HG02852 (cell line): ENCODE measurements around the gene RBBP5.

ENCODE experiments used
- ATAC-seq: cut with Tn5 transposase; IDR thresholded peaks from one replicate; pipeline ENCODE4 v1.9.1; 2021; ENCODE audit warnings: mild to moderate bottlenecking, moderate library complexity; ENCODE audit not compliant: unreplicated experiment

RBBP5 gene

DNA sequence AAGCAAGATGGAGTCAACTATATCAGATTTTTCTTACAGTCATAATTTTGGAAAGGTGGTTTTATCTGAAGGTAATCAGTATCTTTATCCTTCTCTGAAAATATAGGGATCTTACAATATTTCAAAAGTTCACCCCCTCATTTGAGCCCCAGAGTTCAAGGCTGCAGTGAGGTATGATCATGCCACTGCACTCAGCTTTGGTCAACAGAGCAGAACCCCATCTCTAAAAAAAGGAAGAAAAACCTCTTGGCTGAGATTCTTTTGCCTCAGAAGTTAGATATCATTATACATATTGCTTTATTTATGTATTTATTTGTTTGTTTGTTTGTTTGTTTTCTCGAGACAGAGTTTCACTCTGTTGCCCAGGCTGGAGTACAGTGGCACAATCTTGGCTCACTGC lies 11.5 kb upstream of the RBBP5 start:
- ATAC-seq = no peak

DNA sequence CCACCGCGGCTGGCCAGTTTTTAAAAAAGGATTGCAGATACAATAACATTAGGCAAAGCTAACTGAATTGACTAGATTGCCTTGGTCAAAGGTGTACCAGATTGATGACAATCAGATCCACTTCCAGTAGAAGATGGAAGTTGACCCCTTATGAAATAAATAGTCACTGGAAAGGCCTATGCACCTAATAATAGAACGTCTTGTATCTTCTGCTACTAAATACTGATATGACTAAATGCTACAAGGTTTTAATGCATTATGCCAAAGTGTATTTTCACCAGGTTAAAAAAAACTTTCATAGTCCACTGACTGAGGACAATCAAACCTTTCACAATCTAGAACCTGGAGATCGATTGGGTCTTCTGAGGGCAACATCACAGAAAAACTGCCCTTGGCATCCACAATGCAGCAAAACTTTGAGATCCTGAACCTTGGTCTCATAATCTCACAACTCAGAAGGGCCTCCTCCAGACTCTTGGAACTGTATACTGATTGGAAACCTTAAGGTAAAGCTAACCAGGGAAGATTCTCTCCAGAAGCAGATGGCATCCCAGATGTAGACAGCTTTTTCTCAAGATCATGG lies 7.8 kb upstream of the RBBP5 start:
- ATAC-seq = no peak

DNA sequence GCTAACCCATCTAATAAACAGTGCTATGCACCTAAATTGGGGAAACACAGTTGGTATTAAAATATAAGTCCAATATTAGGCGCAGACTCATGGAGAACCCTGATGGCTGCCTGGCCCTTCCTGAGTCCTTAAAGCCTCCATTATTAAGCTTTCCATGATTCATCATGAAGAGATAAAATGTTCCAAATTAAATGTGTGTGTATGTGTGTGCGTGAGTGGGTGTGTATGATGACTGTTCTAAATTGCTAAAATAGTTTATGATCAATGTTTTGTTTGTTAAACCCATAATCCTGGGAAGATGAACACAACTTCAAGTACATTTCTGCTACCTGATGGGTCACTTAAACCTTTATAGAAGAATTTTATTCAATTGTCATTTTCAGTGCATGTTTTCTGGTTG lies 6.3 kb upstream of the RBBP5 start:
- ATAC-seq = no peak

DNA sequence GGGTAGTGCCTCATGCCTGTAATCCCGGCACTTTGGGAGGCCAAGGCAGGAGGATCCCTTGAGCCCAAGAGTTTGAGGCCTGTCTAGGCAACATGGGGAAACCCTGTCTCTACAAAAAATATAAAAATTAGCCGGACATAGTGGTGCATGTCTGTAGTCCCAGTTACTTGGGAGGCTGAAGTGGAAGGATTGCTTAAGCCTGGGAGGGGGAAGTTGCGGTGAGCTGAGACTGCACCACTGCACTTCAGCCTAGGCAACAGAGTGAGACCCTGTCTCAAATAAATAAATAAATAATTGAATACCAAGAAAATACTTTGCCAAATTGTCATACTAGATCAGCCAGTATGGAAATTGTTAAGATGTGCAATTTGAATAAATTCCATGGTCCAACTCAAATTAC lies 5.9 kb upstream of the RBBP5 start:
- ATAC-seq = no peak

DNA sequence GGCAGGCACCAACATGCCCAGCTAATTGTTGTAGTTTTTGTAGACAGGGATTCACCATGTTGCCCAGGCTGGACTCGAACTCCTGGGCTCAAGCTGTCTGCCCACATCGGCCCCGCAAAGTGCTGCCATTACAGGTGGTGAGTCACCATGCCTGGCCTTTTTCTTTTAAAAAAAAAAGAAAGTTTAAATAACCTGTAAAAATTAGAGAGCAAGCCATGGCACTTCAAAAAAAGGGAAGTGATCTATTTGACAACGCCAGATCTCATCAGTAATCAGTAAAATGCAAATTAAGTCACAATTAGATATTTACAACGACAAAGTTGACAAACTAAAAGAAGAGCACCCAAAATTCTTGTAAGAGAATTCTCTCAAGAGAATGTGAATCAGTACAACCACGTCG lies 2.9 kb upstream of the RBBP5 start:
- no peak for ATAC-seq

DNA sequence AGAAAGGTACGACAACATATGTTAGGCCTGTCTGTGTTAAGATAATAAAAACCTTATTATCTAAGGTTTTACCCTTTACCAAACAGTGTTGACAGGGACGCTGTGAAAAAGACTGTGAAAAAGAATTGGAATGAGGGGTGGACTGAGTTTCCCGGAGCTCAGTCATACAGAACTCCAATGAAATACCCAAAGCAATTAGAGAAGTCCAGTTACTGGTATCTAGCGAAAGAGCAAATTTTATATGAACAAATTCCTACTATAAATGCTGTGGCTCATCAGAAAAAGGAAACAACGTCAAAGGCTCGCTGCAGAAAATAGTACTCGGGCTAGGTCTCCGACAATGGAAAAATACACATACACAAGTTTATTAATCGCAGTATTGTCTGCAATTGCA lies 708 bp upstream of the RBBP5 start:
- ATAC-seq = peak; percentile 11

DNA sequence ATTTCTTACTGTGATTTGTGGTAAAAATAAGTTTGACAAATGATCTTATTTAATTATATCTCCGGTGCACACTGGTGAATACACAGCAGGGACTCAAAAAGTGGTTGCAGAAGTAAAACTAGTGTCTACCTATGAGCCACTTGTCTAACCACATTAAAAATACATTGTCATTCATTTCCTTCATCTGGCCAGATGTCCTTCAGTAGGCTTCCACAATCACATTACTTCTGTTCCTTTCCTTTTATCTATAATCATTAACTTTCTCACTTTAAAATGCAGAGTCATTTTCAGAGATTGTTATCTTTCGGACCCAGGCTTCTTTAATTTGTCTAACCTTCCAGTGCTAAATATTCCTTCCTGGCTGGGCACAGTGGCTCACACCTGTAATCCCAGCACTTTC lies 3.0 kb downstream of the RBBP5 start:
- no peak for ATAC-seq

DNA sequence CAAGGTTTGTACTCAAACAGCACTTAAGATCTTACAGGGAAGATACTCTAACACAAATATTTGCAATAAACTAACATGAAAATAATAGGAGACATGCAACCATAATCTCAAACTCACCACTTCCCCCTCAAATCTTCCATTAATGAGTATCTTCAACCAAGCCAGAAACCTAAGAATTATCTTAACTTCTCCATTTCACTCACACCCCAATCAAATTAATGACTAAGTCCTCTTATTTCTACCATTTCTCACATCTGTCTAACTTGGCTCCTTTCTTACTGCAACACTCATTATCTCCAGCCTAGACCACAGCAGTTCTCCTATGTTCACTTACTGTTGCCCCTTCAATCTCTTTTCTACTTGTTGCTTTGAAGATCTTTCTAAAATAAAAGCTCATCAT lies 10.4 kb downstream of the RBBP5 start:
- no peak for ATAC-seq

DNA sequence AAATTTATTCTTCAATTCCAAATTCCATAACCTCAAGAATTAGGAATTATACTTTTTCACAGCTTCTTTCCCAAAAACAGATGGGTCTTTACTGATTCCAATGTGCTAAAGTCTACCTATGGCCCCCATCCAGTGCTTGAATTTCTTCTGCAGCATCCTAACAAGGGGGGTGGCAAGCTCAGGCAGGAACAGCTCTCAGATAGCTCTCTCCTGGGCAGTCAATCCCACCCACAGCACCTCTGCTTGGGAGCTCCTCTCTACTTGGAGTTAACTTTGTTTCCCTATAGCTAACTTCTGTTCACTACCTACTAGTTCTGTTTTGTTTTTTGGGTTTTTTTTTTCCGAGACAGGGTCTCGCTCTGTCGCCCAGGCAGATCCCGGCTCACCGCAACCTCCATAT lies 12.1 kb downstream of the RBBP5 start:
- ATAC-seq = no peak

DNA sequence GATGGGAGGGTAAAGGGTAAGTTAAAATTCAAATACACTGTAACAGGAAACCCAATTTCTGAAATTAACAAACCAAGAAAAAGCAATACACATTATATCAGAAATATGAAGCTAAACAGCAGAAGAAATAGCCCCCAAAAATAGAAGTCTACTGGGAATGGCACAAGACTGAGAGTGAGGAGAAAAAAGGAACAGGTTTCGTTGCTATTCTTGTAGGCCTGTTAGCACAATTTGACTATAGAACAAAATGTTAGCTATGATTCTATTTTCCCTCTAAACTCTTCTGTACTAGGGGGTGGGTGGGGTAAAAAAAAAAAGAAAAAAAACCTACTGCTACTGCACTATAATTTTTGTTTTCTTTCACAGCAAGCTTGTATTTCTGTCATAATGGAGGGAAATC lies 12.5 kb downstream of the RBBP5 start:
- no peak for ATAC-seq

DNA sequence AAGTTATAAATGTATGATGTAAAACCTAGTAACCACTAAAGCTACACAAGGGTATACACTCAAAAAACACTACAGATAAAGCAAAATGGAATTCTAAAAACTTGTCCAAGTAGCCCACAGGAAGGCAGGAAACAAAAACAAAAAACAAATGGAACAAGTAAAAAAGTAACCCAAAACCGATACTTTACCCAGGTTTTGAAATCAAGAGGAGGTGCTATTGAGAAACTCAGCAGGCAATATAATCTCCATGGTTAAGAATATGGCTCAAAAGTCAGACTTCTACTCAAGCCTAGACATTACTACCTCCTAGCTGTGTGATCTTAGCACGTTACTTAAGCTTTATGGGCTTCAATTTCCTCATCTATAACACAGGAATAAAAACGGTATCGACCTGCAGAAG lies 13.3 kb downstream of the RBBP5 start:
- ATAC-seq = no peak

DNA sequence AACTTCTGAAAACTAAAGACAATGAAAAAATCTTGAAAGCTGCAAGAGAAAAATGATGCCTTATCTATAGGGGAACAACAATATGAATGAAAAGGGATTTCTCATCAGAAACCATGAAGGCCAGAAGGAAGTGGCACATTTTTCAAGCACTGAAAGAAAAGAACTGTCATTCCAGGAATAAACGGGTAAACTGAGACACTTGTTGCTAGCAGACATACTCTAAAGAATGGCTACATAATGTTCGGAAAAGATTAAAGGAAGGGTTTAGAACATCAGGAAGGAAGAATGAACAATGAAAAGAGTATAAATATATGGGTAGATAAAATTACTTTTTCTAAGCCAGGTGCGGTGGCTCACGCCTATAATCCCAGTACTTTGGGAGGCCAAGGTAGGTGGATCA lies 14.5 kb downstream of the RBBP5 start:
- ATAC-seq = no peak

DNA sequence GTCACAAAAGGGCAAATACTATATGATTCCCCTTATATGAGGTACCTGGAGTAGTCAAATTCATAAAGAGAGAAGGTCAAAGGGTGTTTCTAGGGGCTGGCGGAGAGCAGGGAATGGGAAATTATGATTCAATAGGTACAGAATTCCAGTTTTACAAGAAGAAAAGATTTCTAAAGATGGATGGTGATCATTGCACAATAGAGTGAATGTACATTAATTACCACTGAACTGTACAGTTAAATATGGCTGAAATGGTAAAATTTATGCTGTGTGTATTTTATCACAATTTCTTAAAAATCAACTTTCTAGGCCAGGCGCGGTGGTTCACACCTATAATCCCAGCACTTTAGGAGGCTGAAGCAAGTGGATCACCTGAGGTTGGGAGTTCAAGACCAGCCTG lies 19.4 kb downstream of the RBBP5 start:
- ATAC-seq = no peak

DNA sequence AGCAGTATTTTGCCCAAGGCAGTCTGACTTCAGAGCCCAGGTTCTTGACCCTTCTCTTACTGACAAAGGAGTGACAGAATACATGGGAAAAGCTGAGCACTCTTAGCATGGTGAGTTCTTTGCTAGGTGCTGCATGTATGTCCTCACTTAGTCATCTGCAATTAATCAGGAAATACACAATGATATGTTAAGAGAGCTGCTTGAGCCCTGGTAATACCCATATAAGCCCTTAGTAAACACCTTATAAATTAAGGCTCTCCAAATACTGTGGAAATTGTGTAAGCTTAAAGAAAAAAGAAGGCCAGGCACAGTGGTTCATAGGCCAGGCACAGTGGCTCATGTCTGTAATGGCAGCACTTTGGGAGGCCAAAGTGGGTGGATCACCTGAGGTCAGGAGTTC lies 23.5 kb downstream of the RBBP5 start:
- ATAC-seq = no peak

DNA sequence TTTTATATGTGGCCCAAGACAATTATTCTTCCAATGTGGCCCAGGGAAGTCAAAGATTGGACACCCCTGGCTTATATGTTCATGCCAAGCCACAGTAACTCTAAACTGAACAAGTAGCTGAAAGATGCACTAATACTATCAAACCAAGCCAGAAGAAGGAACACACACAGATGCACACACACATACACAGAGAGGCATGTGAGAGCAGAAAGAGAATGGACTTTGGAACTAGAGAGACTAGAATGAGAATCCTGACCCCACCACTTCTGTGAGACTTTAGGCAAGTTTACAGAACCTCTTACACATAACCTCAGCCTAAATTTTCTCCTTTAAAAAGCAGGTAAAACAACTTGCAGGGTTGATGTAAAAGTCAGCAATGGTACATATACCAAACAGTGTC lies 26.4 kb downstream of the RBBP5 start:
- ATAC-seq = no peak

DNA sequence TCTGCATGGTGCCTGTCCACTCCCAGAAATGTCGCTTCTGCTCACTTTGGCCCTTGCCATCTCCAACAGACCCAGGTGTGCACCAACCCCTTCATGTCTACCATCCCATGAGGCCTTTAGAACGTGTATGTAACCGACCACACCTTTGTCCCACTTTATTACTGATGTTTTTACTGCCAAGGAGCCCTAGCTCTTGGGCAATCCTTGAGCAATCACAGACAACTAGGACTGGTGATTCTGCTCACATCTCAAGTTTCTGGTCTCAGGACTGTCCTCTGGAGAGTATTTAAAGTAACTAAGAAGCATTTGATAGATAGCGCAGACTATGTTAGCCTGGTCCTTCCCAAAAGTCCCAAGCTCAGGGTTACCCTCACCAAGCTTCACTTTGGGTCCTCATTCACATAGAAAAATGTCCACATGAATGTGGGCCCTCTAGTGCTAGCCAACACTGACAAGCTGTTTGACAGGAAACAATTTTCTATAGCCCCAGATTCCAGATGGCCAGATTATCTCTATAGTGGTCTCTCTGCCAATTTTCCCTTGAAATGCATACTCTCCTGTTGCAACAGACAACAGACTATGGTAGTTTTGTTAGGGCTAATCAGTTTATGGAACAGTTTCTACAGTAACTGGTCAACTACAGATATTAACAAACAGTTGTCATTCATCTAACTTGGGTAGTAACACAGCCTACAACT lies 30.6 kb downstream of the RBBP5 start:
- ATAC-seq = no peak

DNA sequence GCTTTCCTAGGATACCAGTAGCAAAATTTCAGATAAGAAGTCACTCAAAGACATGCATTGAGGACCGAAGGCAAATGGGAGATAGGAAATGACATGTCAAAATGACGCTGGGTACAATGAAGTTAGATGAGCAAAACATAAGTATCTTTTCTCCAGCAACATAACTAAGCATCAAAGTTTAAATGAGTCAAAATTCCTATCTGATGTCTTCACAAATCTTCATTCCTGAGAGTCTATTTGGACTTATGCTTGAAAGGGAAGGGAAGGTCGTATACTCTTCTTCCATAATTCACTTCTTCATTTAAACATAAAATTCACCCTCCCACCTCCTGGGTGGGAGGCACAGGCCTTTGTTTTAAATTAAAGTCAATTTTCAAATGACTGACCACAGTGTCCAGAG lies 33.4 kb downstream of the RBBP5 start:
- no peak for ATAC-seq

DNA sequence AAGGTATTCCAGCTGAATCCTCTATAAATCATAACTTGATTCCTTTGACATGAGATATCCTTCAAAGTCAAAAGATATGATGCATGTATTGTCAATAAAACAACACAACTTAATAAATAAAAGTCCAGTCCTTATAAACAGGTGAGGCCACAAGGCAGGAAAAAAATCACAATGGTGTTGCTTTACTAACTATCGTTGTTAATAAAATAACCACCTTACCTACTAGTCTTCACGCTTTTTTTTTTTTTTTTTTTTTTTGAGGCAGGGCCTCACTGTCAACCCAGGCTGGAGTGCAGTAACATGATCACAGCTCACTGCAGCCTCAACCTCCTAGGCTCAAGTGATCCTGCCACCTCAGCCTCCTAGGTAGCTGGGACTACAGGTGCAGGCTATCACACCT lies 37.4 kb downstream of the RBBP5 start, which contains the start of gene TMEM81:
Gene TMEM81, minus strand, starts transcription at position 101 of the 400 bp plus-strand sequence. CDS start 140 bp downstream, outside the sequence.
- ATAC-seq = no peak

DNA sequence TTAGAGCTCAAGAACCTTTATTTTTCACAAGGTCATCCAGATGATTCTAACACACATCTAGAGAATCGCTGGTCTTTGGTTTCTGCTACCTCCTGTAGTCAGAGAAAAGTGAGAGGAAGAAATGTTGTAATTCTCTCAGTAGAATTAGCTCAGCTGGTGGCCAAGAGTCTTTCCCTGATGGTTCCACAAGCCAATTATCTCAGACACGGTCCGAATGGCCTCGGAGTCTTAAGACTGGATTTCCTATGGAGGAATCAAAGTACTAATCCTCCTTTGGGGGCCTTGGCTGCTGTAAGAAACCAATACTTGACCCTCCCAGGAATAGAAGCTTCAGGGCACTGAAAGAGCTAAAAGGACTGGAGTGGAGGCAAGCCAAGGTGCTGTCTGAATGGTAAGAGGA lies 39.3 kb downstream of the RBBP5 start:
- no peak for ATAC-seq

DNA sequence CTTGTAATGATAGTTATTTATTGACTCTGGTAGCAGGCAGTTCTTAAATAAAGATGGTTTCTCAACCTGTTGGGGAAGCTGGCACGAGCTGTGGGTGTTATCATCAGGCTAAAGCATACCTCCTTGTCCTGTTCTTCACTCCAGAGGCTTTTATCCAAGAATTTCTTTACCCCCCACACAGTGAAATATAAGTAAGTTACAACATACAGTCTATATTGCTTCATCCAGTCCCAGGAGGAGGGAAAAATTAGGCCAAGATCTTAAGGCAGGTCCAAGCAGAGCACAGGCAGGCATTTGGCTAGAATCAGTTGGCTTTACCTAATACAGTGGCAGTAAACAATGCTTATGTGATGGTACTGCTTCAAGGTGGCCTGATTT lies 43.9 kb downstream of the RBBP5 start:
- no peak for ATAC-seq

DNA sequence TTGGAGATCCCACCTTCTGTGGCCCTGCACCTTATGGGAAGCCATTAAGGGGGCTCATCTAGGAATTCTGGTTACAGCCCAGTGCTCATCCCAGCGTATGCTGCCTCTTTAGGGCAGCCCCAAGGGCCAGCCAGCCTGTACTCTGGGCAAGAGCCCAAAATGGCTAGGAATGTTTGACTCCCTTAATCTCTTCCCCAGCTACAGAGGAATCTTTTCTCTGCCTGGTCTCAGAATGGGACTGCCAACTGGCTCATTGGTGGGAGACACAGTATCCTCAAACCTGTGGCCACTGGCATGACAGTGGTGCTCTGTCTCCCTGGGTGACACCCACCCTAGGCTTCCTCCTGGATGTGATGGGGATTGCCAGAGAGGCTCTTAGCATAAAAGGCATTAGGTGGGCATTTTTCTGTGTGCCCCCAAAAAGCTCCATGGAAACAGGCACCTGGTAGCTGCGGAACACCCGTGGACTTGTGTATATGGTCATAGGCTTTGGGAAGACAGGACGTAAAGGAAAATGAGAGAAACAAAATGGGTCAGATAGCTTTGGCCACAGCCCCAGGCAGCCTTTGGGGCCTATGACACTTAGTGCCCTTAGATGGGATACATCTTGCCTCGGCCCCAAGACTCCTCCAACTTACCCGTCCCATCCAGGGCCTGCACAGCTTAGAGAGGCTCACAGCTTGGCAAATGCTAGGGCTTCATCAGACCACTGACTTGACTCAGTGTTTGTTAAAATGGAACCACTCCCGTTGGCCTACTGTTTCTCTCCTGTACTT lies 44.4 kb downstream of the RBBP5 start:
- no peak for ATAC-seq

DNA sequence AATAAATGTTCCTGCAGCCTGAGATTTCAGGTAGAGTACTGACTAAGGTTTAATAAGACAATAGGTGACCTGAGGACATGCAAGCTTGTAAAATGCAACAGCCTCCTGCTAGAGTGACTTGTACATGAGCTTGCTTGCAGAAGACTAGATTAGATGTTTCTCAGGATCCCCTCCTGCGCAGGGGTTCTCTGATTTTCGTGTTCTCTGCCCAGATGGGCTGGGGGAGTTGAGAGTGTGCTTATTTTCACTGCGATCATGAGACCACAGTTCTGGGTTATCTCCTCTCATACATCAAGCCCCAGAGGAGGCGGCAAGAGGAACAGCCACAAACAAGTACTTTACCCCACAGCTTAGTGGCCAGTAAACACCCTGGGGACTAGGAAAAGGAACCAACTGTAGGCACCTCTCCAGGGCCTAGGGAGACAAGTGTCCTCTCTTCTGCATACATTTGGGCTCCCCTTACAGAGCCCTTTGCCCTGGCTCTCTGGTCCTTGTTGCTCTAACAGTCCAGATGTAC lies 45.5 kb downstream of the RBBP5 start:
- ATAC-seq = no peak
